ENCODE results near the gene DENND6A. TPM values are rescaled to one million over a fixed set of nuclear protein-coding genes. Genes with fewer than 3 reads are reported as not detected.

DENND6A gene
- total and polyA plus RNA-seq, 2 of the 8 experiments (the other 6 are each of a cell fraction or from before 2014, with no cell fraction given): 7.8 to 14.8 TPM

DNA sequence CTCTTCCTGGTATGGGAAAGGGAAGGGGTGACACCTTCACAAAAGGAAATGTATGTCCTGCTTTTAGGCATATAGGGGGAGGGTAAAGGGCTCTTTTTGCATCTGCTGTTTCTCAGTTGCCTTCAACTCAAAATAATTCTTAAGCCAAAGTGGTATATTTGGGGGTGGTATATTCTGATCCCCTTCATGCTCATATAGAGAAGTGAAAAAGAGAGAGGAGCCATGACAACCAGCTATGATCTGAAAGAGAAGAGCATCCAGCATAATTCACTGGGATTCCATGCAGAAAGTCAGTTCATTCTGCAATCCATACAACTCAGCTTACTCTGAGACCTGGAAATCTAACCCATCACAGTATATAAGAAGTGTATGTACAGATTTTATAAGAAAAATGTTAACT lies 22.3 kb downstream of the DENND6A start:
- Histone ChIP-seq H2BK20ac (ENCODE audit: low read length) (no peak overlapping the region), H3K36me3 (ENCODE audit: control insufficient read depth in 2 of 4, insufficient read depth in 4 of 4, low read length in 3 of 4) (peaks cover 0 to 7% (median 0%) of the 10 kb centered on the region in 4 experiments; a peak in 2 of 8 replicates), H3K27me3 (replicated peaks in 1 of 4; ENCODE audit: control insufficient read depth in 3 of 4, extremely low read depth in 1 of 4, insufficient read depth in 3 of 4, low read length in 3 of 4) (peaks cover 0 to 1% (median 0%) of the 10 kb centered on the region in 4 experiments; a peak in 1 of 7 replicates), H3K79me1 (ENCODE audit: low read depth, low read length) (no peaks in the 10 kb centered on the region), H2BK15ac (ENCODE audit: low read length) (no peak overlapping the region), H2AFZ (ENCODE audit: low read length) (no peak overlapping the region), H3K23me2 (ENCODE audit: low read depth, low read length) (no peaks in the 10 kb centered on the region), H2BK12ac (ENCODE audit: low read depth, low read length) (no peak overlapping the region), H2BK5ac (ENCODE audit: low read depth, low read length) (no peak overlapping the region), H4K8ac (ENCODE audit: extremely low read depth, insufficient read depth, low read length) (no peak overlapping the region), H3K4ac (replicated peaks; ENCODE audit: insufficient read length, low read depth, low read length) (no peak overlapping the region), H3K4me3 (ENCODE audit: extremely low read depth in 1 of 4, insufficient read depth in 2 of 4, low read depth in 3 of 4, low read length in 4 of 4) (no peak overlapping the region), H3K9me3 (ENCODE audit: insufficient read depth in 2 of 2, low read depth in 1 of 2, low read length in 1 of 2) (no peaks in the 10 kb centered on the region), H3K23ac (ENCODE audit: insufficient read length) (no peak overlapping the region), H3K14ac (ENCODE audit: insufficient read length) (no peak overlapping the region), H3K56ac (replicated peaks; ENCODE audit: insufficient read length, low read depth, low read length) (no peak overlapping the region), H2AK5ac (ENCODE audit: low read depth, low read length) (no peak overlapping the region), H3K4me2 (ENCODE audit: insufficient read depth in 1 of 2, low read depth in 2 of 2, low read length in 2 of 2) (no peak overlapping the region), H4K91ac (replicated peaks; ENCODE audit: insufficient read length, low read length) (no peak overlapping the region), H4K5ac (ENCODE audit: insufficient read length, low read depth, low read length) (no peak overlapping the region), H3K27ac (ENCODE audit: low read depth, low read length) (no peak overlapping the region), H2BK120ac (replicated peaks; ENCODE audit: low read depth, low read length) (no peak overlapping the region), H4K20me1 (replicated peaks in 1 of 2; ENCODE audit: control insufficient read depth in 1 of 2, insufficient read depth in 2 of 2, low read length in 2 of 2) (no peaks in the 10 kb centered on the region), H3K79me2 (ENCODE audit: control insufficient read depth in 1 of 2, insufficient read depth in 2 of 2, low read length in 2 of 2) (peaks cover 0 to 5% of the 10 kb centered on the region in 2 experiments; a peak in 1 of 4 replicates), H3K18ac (ENCODE audit: extremely low read depth, low read length) (no peak overlapping the region), H3K4me1 (replicated peaks in 1 of 4; ENCODE audit: control insufficient read depth in 3 of 4, insufficient read depth in 4 of 4, low read length in 3 of 4) (peaks cover 0 to 3% (median 0%) of the 10 kb centered on the region in 4 experiments; a peak in 2 of 7 replicates), H3K9ac (replicated peaks in 1 of 4; ENCODE audit: extremely low read depth in 1 of 4, low read depth in 3 of 4, low read length in 3 of 4) (no peak overlapping the region)
- ChIA-PET CTCF (ENCODE audit: partially characterized antibody) (interaction anchor here (1.0 kb wide), 1 partner anchor 19 kb away, joined by 3 read pairs; no protein-coding TSS in a partner anchor), POLR2A (ENCODE audit: partially characterized antibody) (interaction anchor here (1.6 kb wide), 1 partner anchor 15 kb away, joined by 3 read pairs; no protein-coding TSS in a partner anchor)
- FAIRE-seq: no peak
- no peak for DNase-seq (ENCODE audit: low read depth in 1 of 2, low spot score in 2 of 2)
- no peak for TF ChIP-seq JUND (IDR thresholded peaks at IDR 0.05; ENCODE audit: low read length)
- TF ChIP-seq TBP (IDR thresholded peaks at IDR 0.05; ENCODE audit: low read depth, low read length): no peak
- TF ChIP-seq CEBPB (IDR thresholded peaks at IDR 0.05; ENCODE audit: low read depth, low read length): no peak
- no peak for TF ChIP-seq CBX5 (IDR thresholded peaks at IDR 0.05; ENCODE audit: low read depth, low read length)
- TF ChIP-seq, protein P1, sequence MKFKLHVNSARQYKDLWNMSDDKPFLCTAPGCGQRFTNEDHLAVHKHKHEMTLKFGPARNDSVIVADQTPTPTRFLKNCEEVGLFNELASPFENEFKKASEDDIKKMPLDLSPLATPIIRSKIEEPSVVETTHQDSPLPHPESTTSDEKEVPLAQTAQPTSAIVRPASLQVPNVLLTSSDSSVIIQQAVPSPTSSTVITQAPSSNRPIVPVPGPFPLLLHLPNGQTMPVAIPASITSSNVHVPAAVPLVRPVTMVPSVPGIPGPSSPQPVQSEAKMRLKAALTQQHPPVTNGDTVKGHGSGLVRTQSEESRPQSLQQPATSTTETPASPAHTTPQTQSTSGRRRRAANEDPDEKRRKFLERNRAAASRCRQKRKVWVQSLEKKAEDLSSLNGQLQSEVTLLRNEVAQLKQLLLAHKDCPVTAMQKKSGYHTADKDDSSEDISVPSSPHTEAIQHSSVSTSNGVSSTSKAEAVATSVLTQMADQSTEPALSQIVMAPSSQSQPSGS (IDR thresholded peaks at IDR 0.05; ENCODE audit: low read length): no peak
